Endothelial cell of umbilical vein (primary cell): ENCODE data around the gene SFT2D3. TPM values are rescaled to one million over a fixed set of nuclear protein-coding genes. Genes with fewer than 3 reads are reported as not detected.

Experiments used
- BruUV-seq: library from RNA; stranded (reverse); fragments of 400-500 nt; replicated peaks from 2 replicates; lab custom pipeline; 2021; lab: Mats Ljungman, UMichigan
- CTCF ChIA-PET: fragments of 300-600, 350-600 bp; sonication (Branson Sonifier 250); formaldehyde crosslinking; loops from one replicate; lab custom pipeline; 2021; ENCODE audit warnings: antibody characterized with exemption, inconsistent platforms; lab: Charles Lee
- POLR2A ChIA-PET: fragments of 300-600, 350-600 bp; sonication (Branson Sonifier 250); formaldehyde crosslinking; loops from one replicate; lab custom pipeline; 2021; ENCODE audit warnings: antibody characterized with exemption, inconsistent platforms; lab: Charles Lee
- DNase-seq: peaks from one replicate; pipeline ENCODE4 v3.0.0-alpha.2; 2011; ENCODE audit warnings: low read depth, low spot score
- FAIRE-seq: peaks from 2 replicates; lab custom pipeline; 2011; peaks lifted over from hg19 to GRCh38; lab: Jason Lieb, UNC
- H2AFZ ChIP-seq: 2 replicates; pipeline ENCODE4 v1.6.0; 2012; ENCODE audit warnings: low read depth, low read length, control low read depth, inconsistent platforms
- H3K27ac ChIP-seq: 2 replicates; pipeline ENCODE4 v1.5.1; 2011; ENCODE audit warnings: low read depth, mild to moderate bottlenecking, control low read depth, low read length, moderate library complexity; ENCODE audit not compliant: insufficient read depth
- H3K27me3 ChIP-seq, 2 experiments: 2 replicates each; pipeline versions ENCODE4 v1.6.0 to v1.6.1; 2011; ENCODE audit warnings: low read length in 2 of 2, mixed read lengths in 1 of 2; ENCODE audit not compliant: control insufficient read depth in 2 of 2, insufficient read depth in 2 of 2
- H3K36me3 ChIP-seq, 2 experiments: 2 replicates in 1 of 2; 3 replicates in 1 of 2; pipeline ENCODE4 v1.5.1; 2011; ENCODE audit warnings: low read length in 2 of 2, mild to moderate bottlenecking in 1 of 2, moderate library complexity in 1 of 2; ENCODE audit not compliant: control insufficient read depth in 2 of 2, insufficient read depth in 2 of 2; ENCODE audit errors: extremely low read depth in 1 of 2
- H3K4me1 ChIP-seq: 3 replicates; pipeline ENCODE4 v1.5.1; 2011; ENCODE audit warnings: mild to moderate bottlenecking, low read length; ENCODE audit not compliant: control insufficient read depth, insufficient read depth; ENCODE audit errors: extremely low read depth
- H3K4me2 ChIP-seq: 2 replicates; pipeline ENCODE4 v1.6.1; 2011; ENCODE audit warnings: low read length, control low read depth, mixed read lengths; ENCODE audit not compliant: insufficient read depth
- H3K4me3 ChIP-seq, 3 experiments: fragments of 200-600 bp in 1 of 3; sonication (generic), shearing (Covaris generic) in 1 of 3; replicated peaks in 1 of 3; 2 replicates each; pipeline ENCODE4 v1.5.1; 2011 to 2016; ENCODE audit warnings: control low read depth in 3 of 3, low read length in 3 of 3, mild to moderate bottlenecking in 2 of 3, inconsistent platforms in 1 of 3, low read depth in 1 of 3, moderate library complexity in 1 of 3; ENCODE audit not compliant: insufficient read depth in 1 of 3
- H3K79me2 ChIP-seq: 2 replicates; pipeline ENCODE4 v1.6.0; 2012; ENCODE audit warnings: low read length, inconsistent platforms; ENCODE audit not compliant: control insufficient read depth, insufficient read depth
- H3K9ac ChIP-seq: replicated peaks from 2 replicates; pipeline ENCODE3; 2011; ENCODE audit warnings: low read length, control low read depth; ENCODE audit not compliant: insufficient read depth; ENCODE audit errors: extremely low read depth
- H3K9me1 ChIP-seq: replicated peaks from 3 replicates; pipeline ENCODE4 v1.6.0; 2011; ENCODE audit warnings: mild to moderate bottlenecking, low read length; ENCODE audit not compliant: control insufficient read depth, insufficient read depth; ENCODE audit errors: extremely low read depth
- H3K9me3 ChIP-seq: replicated peaks from 2 replicates; pipeline ENCODE4 v1.5.1; 2012; ENCODE audit warnings: low read length, inconsistent platforms; ENCODE audit not compliant: control insufficient read depth, insufficient read depth
- H4K20me1 ChIP-seq: replicated peaks from 2 replicates; pipeline ENCODE3; 2011; ENCODE audit warnings: mild to moderate bottlenecking, low read length; ENCODE audit not compliant: control insufficient read depth, insufficient read depth; ENCODE audit errors: extremely low read depth
- EZH2 ChIP-seq: IDR thresholded peaks from 2 replicates; pipeline ENCODE4 v1.6.1; 2012; ENCODE audit warnings: borderline replicate concordance, low read depth, mild to moderate bottlenecking, moderate library complexity, low read length, inconsistent platforms; ENCODE audit not compliant: severe bottlenecking
- FOS ChIP-seq: IDR thresholded peaks from 2 replicates; pipeline ENCODE4 v1.6.1; 2011; ENCODE audit warnings: mild to moderate bottlenecking, low read length, moderate library complexity, borderline replicate concordance; ENCODE audit not compliant: insufficient read depth
- GATA2 ChIP-seq: IDR thresholded peaks from 2 replicates; pipeline ENCODE4 v1.7.0; 2011; ENCODE audit warnings: low read depth, mild to moderate bottlenecking, moderate library complexity, mixed read lengths, low read length; ENCODE audit not compliant: insufficient read length, insufficient read depth
- JUN ChIP-seq: IDR thresholded peaks from 2 replicates; pipeline ENCODE4 v1.6.1; 2011; ENCODE audit warnings: borderline replicate concordance, low read depth; ENCODE audit not compliant: insufficient read length, insufficient read depth
- MYC ChIP-seq: IDR thresholded peaks from one replicate; pipeline ENCODE4 v1.6.1; 2011; ENCODE audit warnings: mild to moderate bottlenecking, low read depth, low read length
- POLR2A ChIP-seq: IDR thresholded peaks from 2 replicates; pipeline ENCODE4 v1.6.1; 2012; ENCODE audit warnings: low read depth, mild to moderate bottlenecking, control low read depth, low read length
- POLR2AphosphoS5 ChIP-seq: IDR thresholded peaks from 2 replicates; pipeline ENCODE4 v1.6.1; 2012; ENCODE audit warnings: low read depth, mild to moderate bottlenecking, control low read depth, low read length, moderate library complexity; ENCODE audit not compliant: insufficient read depth
- dilution Hi-C: fragments of 300-500 bp; cut with MboI; formaldehyde crosslinking; loops from one replicate; pipeline ENCODE4 v1.15.0; 2019; ENCODE audit warnings: low sequenced_read_pairs; ENCODE audit not compliant: extremely low pct_ligation_motif_present
- intact Hi-C: fragments of 100-400 bp; cut with micrococcal nuclease; formaldehyde crosslinking; loops from one replicate; pipeline ENCODE4 v1.10.0; 2022
- polyA plus RNA-seq, 4 experiments: library from polyadenylated mRNA; depleted of rRNA in 3 of 4; stranded (reverse) in 3 of 4; unstranded in 1 of 4; fragments of >200 nt; gene quantifications; 2 replicates each; pipeline versions ENCODE4 v1.2.1 to v1.2.3, GENCODE V29; 2011 to 2012; ENCODE audit warnings: missing spikeins in 1 of 4
- total RNA-seq: library from RNA; stranded (reverse); gene quantifications from 2 replicates; pipeline ENCODE4 v1.2.3, GENCODE V29; 2021
- TF ChIP-seq, protein P1 (sequence below): IDR thresholded peaks from 2 replicates; pipeline ENCODE4 v1.6.1; 2011; ENCODE audit not compliant: insufficient read depth, insufficient read length
- TF ChIP-seq, protein P2 (sequence below), 2 donors: IDR thresholded peaks; 1 replicate in 1 of 2; 2 replicates in 1 of 2; pipeline ENCODE4 v1.5.1; 2011; ENCODE audit warnings: low read length in 2 of 2, mild to moderate bottlenecking in 2 of 2, moderate library complexity in 2 of 2, control low read depth in 1 of 2, inconsistent platforms in 1 of 2, low read depth in 1 of 2; ENCODE audit not compliant: insufficient read depth in 1 of 2; ENCODE audit errors: extremely low read depth in 1 of 2

SFT2D3 gene
- total and polyA plus RNA-seq, 2 donors (not counting 3 experiments of a cell fraction or from before 2014, with no cell fraction given), result 4.5 to 4.7 TPM

DNA sequence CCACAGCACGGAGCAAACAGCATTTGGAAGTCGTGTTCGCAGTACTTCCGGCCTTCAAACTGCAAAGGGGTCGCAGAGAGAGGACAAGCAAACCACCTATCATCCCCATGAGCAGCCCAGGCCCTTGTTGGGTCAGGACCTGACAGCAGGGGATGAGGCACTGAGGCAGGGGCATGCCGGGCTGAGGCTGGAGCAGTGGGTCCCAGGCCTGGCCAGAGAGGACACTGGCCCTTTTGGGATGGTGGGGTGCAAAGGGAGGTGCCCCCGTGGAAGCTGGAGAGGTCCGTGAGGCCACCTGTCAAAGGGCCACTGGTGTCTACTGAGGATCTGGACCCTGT lies 46.5 kb upstream of the SFT2D3 start:
- peaks cover 12% of the 10 kb centered on the region for H3K4me1 ChIP-seq
- H3K36me3 ChIP-seq, result peaks cover 0 to 9% of the 10 kb centered on the region in 2 experiments
- no peak overlapping the region for H3K9ac ChIP-seq
- no peaks in the 10 kb centered on the region for H3K9me3 ChIP-seq
- no peak overlapping the region for H3K4me2 ChIP-seq
- FAIRE-seq, result no peak
- intact Hi-C loops (no loop called here), dilution Hi-C loops (no loop called here)
- CTCF ChIA-PET, result interaction anchor here (1.5 to 12.1 kb wide), 3 partner anchors 41 to 62 kb away, joined by 3 to 424 read pairs (median 5); no protein-coding TSS in a partner anchor
- no peaks in the 10 kb centered on the region for H3K9me1 ChIP-seq
- no peak for DNase-seq
- H3K79me2 ChIP-seq, result no peaks in the 10 kb centered on the region
- H3K27ac ChIP-seq, result no peak overlapping the region
- BruUV-seq, result no TSS peak
- POLR2A ChIA-PET, result no interaction called here
- no peak overlapping the region for H2AFZ ChIP-seq
- no peaks in the 10 kb centered on the region for H3K27me3 ChIP-seq
- TF ChIP-seq POLR2AphosphoS5 (no peak), EZH2 (no peak), MYC (no peak), POLR2A (no peak), FOS (no peak), JUN (no peak), GATA2 (no peak)
- TF ChIP-seq, protein P1, sequence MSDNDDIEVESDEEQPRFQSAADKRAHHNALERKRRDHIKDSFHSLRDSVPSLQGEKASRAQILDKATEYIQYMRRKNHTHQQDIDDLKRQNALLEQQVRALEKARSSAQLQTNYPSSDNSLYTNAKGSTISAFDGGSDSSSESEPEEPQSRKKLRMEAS, result no peak
- TF ChIP-seq, protein P2, sequence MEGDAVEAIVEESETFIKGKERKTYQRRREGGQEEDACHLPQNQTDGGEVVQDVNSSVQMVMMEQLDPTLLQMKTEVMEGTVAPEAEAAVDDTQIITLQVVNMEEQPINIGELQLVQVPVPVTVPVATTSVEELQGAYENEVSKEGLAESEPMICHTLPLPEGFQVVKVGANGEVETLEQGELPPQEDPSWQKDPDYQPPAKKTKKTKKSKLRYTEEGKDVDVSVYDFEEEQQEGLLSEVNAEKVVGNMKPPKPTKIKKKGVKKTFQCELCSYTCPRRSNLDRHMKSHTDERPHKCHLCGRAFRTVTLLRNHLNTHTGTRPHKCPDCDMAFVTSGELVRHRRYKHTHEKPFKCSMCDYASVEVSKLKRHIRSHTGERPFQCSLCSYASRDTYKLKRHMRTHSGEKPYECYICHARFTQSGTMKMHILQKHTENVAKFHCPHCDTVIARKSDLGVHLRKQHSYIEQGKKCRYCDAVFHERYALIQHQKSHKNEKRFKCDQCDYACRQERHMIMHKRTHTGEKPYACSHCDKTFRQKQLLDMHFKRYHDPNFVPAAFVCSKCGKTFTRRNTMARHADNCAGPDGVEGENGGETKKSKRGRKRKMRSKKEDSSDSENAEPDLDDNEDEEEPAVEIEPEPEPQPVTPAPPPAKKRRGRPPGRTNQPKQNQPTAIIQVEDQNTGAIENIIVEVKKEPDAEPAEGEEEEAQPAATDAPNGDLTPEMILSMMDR (IDR thresholded peaks at IDR 0.05; ENCODE audit: extremely low read depth in 1 of 2, insufficient read depth in 1 of 2, low read depth in 1 of 2, low read length in 2 of 2), result no peak
- H3K4me3 ChIP-seq, result no peak overlapping the region
- H4K20me1 ChIP-seq, result no peaks in the 10 kb centered on the region
